Endothelial cell of umbilical vein (primary cell): Measurements from ENCODE around the gene CPED1. TPM values are rescaled to one million over a fixed set of nuclear protein-coding genes. Genes with fewer than 3 reads are reported as not detected.

Source experiments
- BruUV-seq: library from RNA; stranded (reverse); fragments of 400-500 nt; replicated peaks from 2 replicates; lab custom pipeline; 2021; lab: Mats Ljungman, UMichigan
- CTCF ChIA-PET: fragments of 300-600, 350-600 bp; sonication (Branson Sonifier 250); formaldehyde crosslinking; loops from one replicate; lab custom pipeline; 2021; ENCODE audit warnings: antibody characterized with exemption, inconsistent platforms; lab: Charles Lee
- POLR2A ChIA-PET: fragments of 300-600, 350-600 bp; sonication (Branson Sonifier 250); formaldehyde crosslinking; loops from one replicate; lab custom pipeline; 2021; ENCODE audit warnings: antibody characterized with exemption, inconsistent platforms; lab: Charles Lee
- DNase-seq: peaks from one replicate; pipeline ENCODE4 v3.0.0-alpha.2; 2011; ENCODE audit warnings: low read depth, low spot score
- FAIRE-seq: peaks from 2 replicates; lab custom pipeline; 2011; peaks lifted over from hg19 to GRCh38; lab: Jason Lieb, UNC
- H2AFZ ChIP-seq: 2 replicates; pipeline ENCODE4 v1.6.0; 2012; ENCODE audit warnings: low read depth, low read length, control low read depth, inconsistent platforms
- H3K27ac ChIP-seq: 2 replicates; pipeline ENCODE4 v1.5.1; 2011; ENCODE audit warnings: low read depth, mild to moderate bottlenecking, control low read depth, low read length, moderate library complexity; ENCODE audit not compliant: insufficient read depth
- H3K27me3 ChIP-seq, 2 experiments: 2 replicates each; pipeline versions ENCODE4 v1.6.0 to v1.6.1; 2011; ENCODE audit warnings: low read length in 2 of 2, mixed read lengths in 1 of 2; ENCODE audit not compliant: control insufficient read depth in 2 of 2, insufficient read depth in 2 of 2
- H3K36me3 ChIP-seq, 2 experiments: 2 replicates in 1 of 2; 3 replicates in 1 of 2; pipeline ENCODE4 v1.5.1; 2011; ENCODE audit warnings: low read length in 2 of 2, mild to moderate bottlenecking in 1 of 2, moderate library complexity in 1 of 2; ENCODE audit not compliant: control insufficient read depth in 2 of 2, insufficient read depth in 2 of 2; ENCODE audit errors: extremely low read depth in 1 of 2
- H3K4me1 ChIP-seq: 3 replicates; pipeline ENCODE4 v1.5.1; 2011; ENCODE audit warnings: mild to moderate bottlenecking, low read length; ENCODE audit not compliant: control insufficient read depth, insufficient read depth; ENCODE audit errors: extremely low read depth
- H3K4me2 ChIP-seq: 2 replicates; pipeline ENCODE4 v1.6.1; 2011; ENCODE audit warnings: low read length, control low read depth, mixed read lengths; ENCODE audit not compliant: insufficient read depth
- H3K4me3 ChIP-seq, 3 experiments: fragments of 200-600 bp in 1 of 3; sonication (generic), shearing (Covaris generic) in 1 of 3; replicated peaks in 1 of 3; 2 replicates each; pipeline ENCODE4 v1.5.1; 2011 to 2016; ENCODE audit warnings: control low read depth in 3 of 3, low read length in 3 of 3, mild to moderate bottlenecking in 2 of 3, inconsistent platforms in 1 of 3, low read depth in 1 of 3, moderate library complexity in 1 of 3; ENCODE audit not compliant: insufficient read depth in 1 of 3
- H3K79me2 ChIP-seq: 2 replicates; pipeline ENCODE4 v1.6.0; 2012; ENCODE audit warnings: low read length, inconsistent platforms; ENCODE audit not compliant: control insufficient read depth, insufficient read depth
- H3K9ac ChIP-seq: replicated peaks from 2 replicates; pipeline ENCODE3; 2011; ENCODE audit warnings: low read length, control low read depth; ENCODE audit not compliant: insufficient read depth; ENCODE audit errors: extremely low read depth
- H3K9me1 ChIP-seq: replicated peaks from 3 replicates; pipeline ENCODE4 v1.6.0; 2011; ENCODE audit warnings: mild to moderate bottlenecking, low read length; ENCODE audit not compliant: control insufficient read depth, insufficient read depth; ENCODE audit errors: extremely low read depth
- H3K9me3 ChIP-seq: replicated peaks from 2 replicates; pipeline ENCODE4 v1.5.1; 2012; ENCODE audit warnings: low read length, inconsistent platforms; ENCODE audit not compliant: control insufficient read depth, insufficient read depth
- H4K20me1 ChIP-seq: replicated peaks from 2 replicates; pipeline ENCODE3; 2011; ENCODE audit warnings: mild to moderate bottlenecking, low read length; ENCODE audit not compliant: control insufficient read depth, insufficient read depth; ENCODE audit errors: extremely low read depth
- CTCF ChIP-seq, 2 donors: IDR thresholded peaks; 1 replicate in 1 of 2; 2 replicates in 1 of 2; pipeline ENCODE4 v1.5.1; 2011; ENCODE audit warnings: low read length in 2 of 2, mild to moderate bottlenecking in 2 of 2, moderate library complexity in 2 of 2, control low read depth in 1 of 2, inconsistent platforms in 1 of 2, low read depth in 1 of 2; ENCODE audit not compliant: insufficient read depth in 1 of 2; ENCODE audit errors: extremely low read depth in 1 of 2
- EZH2 ChIP-seq: IDR thresholded peaks from 2 replicates; pipeline ENCODE4 v1.6.1; 2012; ENCODE audit warnings: borderline replicate concordance, low read depth, mild to moderate bottlenecking, moderate library complexity, low read length, inconsistent platforms; ENCODE audit not compliant: severe bottlenecking
- GATA2 ChIP-seq: IDR thresholded peaks from 2 replicates; pipeline ENCODE4 v1.7.0; 2011; ENCODE audit warnings: low read depth, mild to moderate bottlenecking, moderate library complexity, mixed read lengths, low read length; ENCODE audit not compliant: insufficient read length, insufficient read depth
- JUN ChIP-seq: IDR thresholded peaks from 2 replicates; pipeline ENCODE4 v1.6.1; 2011; ENCODE audit warnings: borderline replicate concordance, low read depth; ENCODE audit not compliant: insufficient read length, insufficient read depth
- MYC ChIP-seq: IDR thresholded peaks from one replicate; pipeline ENCODE4 v1.6.1; 2011; ENCODE audit warnings: mild to moderate bottlenecking, low read depth, low read length
- POLR2A ChIP-seq: IDR thresholded peaks from 2 replicates; pipeline ENCODE4 v1.6.1; 2012; ENCODE audit warnings: low read depth, mild to moderate bottlenecking, control low read depth, low read length
- POLR2AphosphoS5 ChIP-seq: IDR thresholded peaks from 2 replicates; pipeline ENCODE4 v1.6.1; 2012; ENCODE audit warnings: low read depth, mild to moderate bottlenecking, control low read depth, low read length, moderate library complexity; ENCODE audit not compliant: insufficient read depth
- dilution Hi-C: fragments of 300-500 bp; cut with MboI; formaldehyde crosslinking; loops from one replicate; pipeline ENCODE4 v1.15.0; 2019; ENCODE audit warnings: low sequenced_read_pairs; ENCODE audit not compliant: extremely low pct_ligation_motif_present
- intact Hi-C: fragments of 100-400 bp; cut with micrococcal nuclease; formaldehyde crosslinking; loops from one replicate; pipeline ENCODE4 v1.10.0; 2022
- polyA plus RNA-seq, 4 experiments: library from polyadenylated mRNA; depleted of rRNA in 3 of 4; stranded (reverse) in 3 of 4; unstranded in 1 of 4; fragments of >200 nt; gene quantifications; 2 replicates each; pipeline versions ENCODE4 v1.2.1 to v1.2.3, GENCODE V29; 2011 to 2012; ENCODE audit warnings: missing spikeins in 1 of 4
- total RNA-seq: library from RNA; stranded (reverse); gene quantifications from 2 replicates; pipeline ENCODE4 v1.2.3, GENCODE V29; 2021

Gene CPED1
- total and polyA plus RNA-seq, 2 donors (not counting 3 experiments of a cell fraction or from before 2014, with no cell fraction given): 0.22 to 3.0 TPM

- DNase-seq: no peak
- TF ChIP-seq POLR2AphosphoS5: no peak
- TF ChIP-seq JUN: no peak
- TF ChIP-seq GATA2: no peak
- no peak for TF ChIP-seq POLR2A
- TF ChIP-seq EZH2: no peak
- TF ChIP-seq CTCF (IDR thresholded peaks at IDR 0.05; ENCODE audit: extremely low read depth in 1 of 2, insufficient read depth in 1 of 2, low read depth in 1 of 2, low read length in 2 of 2): no peak
- TF ChIP-seq MYC: no peak
These were observed 216.0 kb downstream of the CPED1 start for GRCh38 chr7:121204537-121204936.

More at GRCh38 chr7:121204537-121204936, 216.0 kb downstream of the CPED1 start:
- Histone ChIP-seq H4K20me1 (no peaks in the 10 kb centered on the region), H3K9me1 (no peaks in the 10 kb centered on the region), H3K36me3 (no peaks in the 10 kb centered on the region), H3K4me2 (no peak overlapping the region), H3K4me3 (no peak overlapping the region), H3K9me3 (no peaks in the 10 kb centered on the region), H3K27ac (no peak overlapping the region), H3K27me3 (peaks cover 2 to 4% of the 10 kb centered on the region in 2 experiments), H3K79me2 (no peaks in the 10 kb centered on the region), H3K9ac (no peak overlapping the region), H3K4me1 (no peaks in the 10 kb centered on the region), H2AFZ (no peak overlapping the region)
- intact Hi-C loops (no loop called here), dilution Hi-C loops (no loop called here)
- ChIA-PET CTCF (no interaction called here), POLR2A (no interaction called here)
- BruUV-seq: no TSS peak
- no peak for FAIRE-seq
